Gastrocnemius medialis (tissue), 4 donors: ENCODE results near the gene TRMT61A. TPM values are rescaled to one million over a fixed set of nuclear protein-coding genes. Genes with fewer than 3 reads are reported as not detected.
A peak's percentile ranks its signal among the peaks of the same experiment; 100 is the strongest.

Experiments
- ATAC-seq, 2 donors: fragments of 150-250 bp; one replicate each; pipeline ENCODE4 v1.9.1; 2016
- DNase-seq, 2 donors: peaks; one replicate each; pipeline ENCODE4 v3.0.0-alpha.2; 2019
- H3K27ac ChIP-seq, 4 donors: fragments of 200-600 bp; sonication (generic); 1 replicate in 1 of 4; 2 replicates in 3 of 4; pipeline ENCODE4 v1.5.1; 2016 to 2018; ENCODE audit warnings: mild to moderate bottlenecking in 2 of 4, moderate library complexity in 1 of 4
- H3K27me3 ChIP-seq, 3 donors: fragments of 200-600 bp; sonication (generic) in 2 of 3; 1 replicate in 1 of 3; 2 replicates in 2 of 3; pipeline versions ENCODE4 v1.5.1 to v1.6.0; 2016 to 2019; ENCODE audit warnings: mild to moderate bottlenecking in 1 of 3, moderate library complexity in 1 of 3
- H3K36me3 ChIP-seq, 2 donors: fragments of 200-600 bp; sonication (generic) in 1 of 2; one replicate each; pipeline ENCODE4 v1.5.1; 2017 to 2018
- H3K4me1 ChIP-seq, 2 donors: fragments of 200-600 bp; sonication (generic) in 1 of 2; one replicate each; pipeline ENCODE4 v1.5.1; 2016 to 2017; ENCODE audit warnings: mild to moderate bottlenecking in 2 of 2
- H3K4me3 ChIP-seq, 4 donors: fragments of 200-600 bp; sonication (generic) in 3 of 4; 1 replicate in 1 of 4; 2 replicates in 3 of 4; pipeline ENCODE4 v1.5.1; 2016 to 2019; ENCODE audit warnings: mild to moderate bottlenecking in 2 of 4
- H3K9me3 ChIP-seq, 3 donors: fragments of 200-600 bp; sonication (generic) in 2 of 3; 1 replicate in 1 of 3; 2 replicates in 2 of 3; pipeline ENCODE4 v1.5.1; 2016 to 2019
- POLR2A ChIP-seq, 2 donors: fragments of 450-650 bp; IDR thresholded peaks; one replicate each; pipeline ENCODE4 v1.6.1; 2017; ENCODE audit warnings: antibody characterized with exemption in 2 of 2, mild to moderate bottlenecking in 2 of 2, moderate library complexity in 2 of 2
- in situ Hi-C, 4 donors: fragments of 200-750 bp; cut with MboI; loops; one replicate each; pipeline versions ENCODE4 v1.15.0 to v1.8.0; 2017; ENCODE audit warnings: low sequenced_read_pairs in 4 of 4
- intact Hi-C: fragments of 100-400 bp; cut with DNase I; formaldehyde crosslinking; loops from one replicate; pipeline ENCODE4 v1.15.1; 2023; ENCODE audit warnings: low total_unique reads
- total RNA-seq, 4 donors: library from RNA; depleted of rRNA; stranded (reverse); fragments of >200 nt; gene quantifications; one replicate each; pipeline versions ENCODE4 v1.1.0 to v1.2.3, GENCODE V29; 2016
- TF ChIP-seq, protein P1 (sequence below), 5 experiments: fragments of 450-650 bp in 3 of 5; fragments of 200-600 bp in 2 of 5; sonication (generic) in 2 of 5; IDR thresholded peaks in 4 of 5; conservative IDR thresholded peaks in 1 of 5; 1 replicate in 4 of 5; 2 replicates in 1 of 5; pipeline ENCODE4 v1.5.1; 2016 to 2019; ENCODE audit warnings: antibody characterized with exemption in 5 of 5, mild to moderate bottlenecking in 3 of 5, moderate library complexity in 3 of 5

TRMT61A gene
- total RNA-seq, 4 donors from 2014 or later = 8.3 to 11.0 (median 9.6) TPM

DNA sequence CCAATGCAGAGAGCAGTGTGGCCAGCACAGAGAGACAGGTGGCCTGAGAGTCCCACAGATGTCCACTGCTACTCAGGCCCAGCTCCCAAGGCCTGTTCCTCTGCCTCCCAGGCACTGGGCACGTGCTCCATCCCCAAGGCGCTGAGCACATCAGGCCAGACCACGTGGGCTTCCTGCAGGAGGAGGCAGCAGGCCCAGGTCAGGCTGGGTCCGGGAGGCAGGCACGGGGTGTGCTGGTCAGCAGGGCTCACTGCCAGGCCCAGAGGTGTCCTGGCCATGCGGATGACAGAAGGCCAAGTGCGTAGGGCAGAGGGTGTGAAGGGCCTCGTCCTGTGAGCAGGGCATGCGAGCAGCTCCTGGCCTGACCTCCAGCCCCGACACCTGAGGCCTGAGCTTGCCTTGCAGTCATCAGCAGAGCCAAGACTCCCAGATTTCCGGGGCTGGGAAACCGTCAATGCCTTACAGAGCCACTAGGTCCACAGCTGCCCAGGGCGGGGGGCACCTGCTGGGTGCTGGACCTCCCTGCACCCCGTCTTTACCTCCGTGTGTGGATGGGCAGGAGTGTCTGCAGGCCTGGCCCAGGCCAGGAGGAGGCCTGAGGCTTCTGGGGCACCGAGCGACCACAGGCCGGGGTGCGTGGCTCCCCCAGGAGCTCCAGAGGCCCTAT lies 14.9 kb downstream of the TRMT61A start:
- TF ChIP-seq, protein P1, sequence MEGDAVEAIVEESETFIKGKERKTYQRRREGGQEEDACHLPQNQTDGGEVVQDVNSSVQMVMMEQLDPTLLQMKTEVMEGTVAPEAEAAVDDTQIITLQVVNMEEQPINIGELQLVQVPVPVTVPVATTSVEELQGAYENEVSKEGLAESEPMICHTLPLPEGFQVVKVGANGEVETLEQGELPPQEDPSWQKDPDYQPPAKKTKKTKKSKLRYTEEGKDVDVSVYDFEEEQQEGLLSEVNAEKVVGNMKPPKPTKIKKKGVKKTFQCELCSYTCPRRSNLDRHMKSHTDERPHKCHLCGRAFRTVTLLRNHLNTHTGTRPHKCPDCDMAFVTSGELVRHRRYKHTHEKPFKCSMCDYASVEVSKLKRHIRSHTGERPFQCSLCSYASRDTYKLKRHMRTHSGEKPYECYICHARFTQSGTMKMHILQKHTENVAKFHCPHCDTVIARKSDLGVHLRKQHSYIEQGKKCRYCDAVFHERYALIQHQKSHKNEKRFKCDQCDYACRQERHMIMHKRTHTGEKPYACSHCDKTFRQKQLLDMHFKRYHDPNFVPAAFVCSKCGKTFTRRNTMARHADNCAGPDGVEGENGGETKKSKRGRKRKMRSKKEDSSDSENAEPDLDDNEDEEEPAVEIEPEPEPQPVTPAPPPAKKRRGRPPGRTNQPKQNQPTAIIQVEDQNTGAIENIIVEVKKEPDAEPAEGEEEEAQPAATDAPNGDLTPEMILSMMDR (IDR thresholded peaks at IDR 0.05 in 4 of 5, conservative IDR thresholded peaks at IDR 0.05 in 1 of 5) = no peak
- no peak for TF ChIP-seq POLR2A (IDR thresholded peaks at IDR 0.05)
- in situ Hi-C loops (no loop called here), intact Hi-C loops (no loop called here)
- Histone ChIP-seq H3K9me3 (no peaks in the 10 kb centered on the region), H3K27ac (peak overlapping the region in 3 of 4 donors; percentile 29 to 64 (median 57)), H3K27me3 (no peaks in the 10 kb centered on the region), H3K36me3 (no peaks in the 10 kb centered on the region), H3K4me3 (no peak overlapping the region), H3K4me1 (peaks cover 19 to 46% of the 10 kb centered on the region in 2 donors)
- DNase-seq = peak; percentile 51 to 79
- ATAC-seq = peak in 1 of 2 donors; percentile 37

DNA sequence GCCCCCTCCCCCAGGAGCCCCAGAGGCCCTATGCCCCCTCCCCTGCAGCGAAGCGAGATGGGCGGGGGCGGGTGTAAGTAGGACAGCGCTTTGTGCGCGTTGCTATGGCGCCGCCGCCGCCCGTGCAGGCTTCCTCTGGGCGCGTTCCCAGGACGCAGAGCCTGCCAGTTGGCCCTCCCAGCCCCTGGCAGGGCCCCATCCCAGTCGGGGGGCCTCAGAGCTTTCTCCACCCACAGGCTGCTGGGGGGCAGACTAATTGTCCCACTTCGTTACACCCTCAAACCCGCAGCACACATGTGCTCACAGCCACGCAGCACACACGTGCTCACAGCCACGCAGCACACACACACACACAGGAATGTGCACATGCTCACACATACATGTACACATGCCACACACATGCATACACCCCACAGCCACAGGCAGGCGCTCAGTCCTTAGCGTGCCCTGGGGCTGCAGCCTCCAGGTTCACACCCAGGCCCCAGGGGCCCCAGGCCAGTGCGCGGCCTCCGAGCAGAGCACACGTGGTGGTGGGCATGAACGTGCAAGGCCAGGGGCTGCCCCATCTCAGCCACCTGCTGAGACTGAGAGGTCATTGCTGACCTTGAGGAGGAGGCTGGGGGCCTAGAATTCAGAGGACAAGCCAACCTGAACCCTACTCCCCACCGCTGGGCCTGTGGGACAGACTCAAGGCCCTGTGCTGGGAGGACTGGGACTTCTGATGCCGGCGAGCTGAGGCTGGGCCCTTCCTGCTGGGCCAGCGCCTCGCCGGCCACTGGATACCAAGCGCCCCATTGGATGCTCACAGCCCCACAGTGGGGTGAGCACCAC lies 15.6 kb downstream of the TRMT61A start:
- H3K4me3 ChIP-seq = no peak overlapping the region
- no peak for DNase-seq
- intact Hi-C loops = loop anchor here (5.0 kb wide), 1 partner anchor 42 kb away; no protein-coding TSS in a partner anchor

DNA sequence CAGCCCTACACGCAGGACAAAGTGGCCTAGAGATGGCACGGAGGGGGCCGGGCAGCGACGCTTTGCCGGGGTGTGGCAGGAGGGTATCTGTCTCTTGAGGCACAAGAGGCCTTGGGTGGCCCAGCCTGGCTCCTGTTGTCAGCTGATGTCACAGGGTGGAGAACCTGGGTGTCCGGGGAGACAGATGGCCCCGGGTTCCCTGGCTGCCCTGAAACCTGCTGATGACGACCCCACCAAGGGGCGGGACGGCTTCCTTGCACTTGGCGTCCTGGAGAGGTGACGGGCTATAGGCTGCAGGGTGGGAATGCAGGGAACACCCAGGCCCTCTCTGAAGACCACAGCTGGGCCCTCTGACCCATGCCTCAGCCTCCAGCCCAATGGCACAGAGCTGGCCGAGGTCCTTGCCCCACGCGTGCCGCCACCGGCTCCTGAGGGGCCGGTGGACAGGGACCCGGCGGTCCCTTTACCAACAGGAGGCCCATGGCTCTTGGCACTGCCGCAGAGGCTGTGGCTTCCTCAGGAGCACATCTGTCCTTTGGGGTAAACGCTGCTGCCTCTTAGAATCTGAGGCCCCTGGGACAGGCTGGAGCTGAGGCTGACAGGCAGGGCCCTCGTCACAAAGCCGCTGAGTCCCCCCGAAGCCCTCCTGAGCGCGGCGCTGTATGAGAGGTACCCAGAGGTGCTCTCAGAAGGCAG lies 16.4 kb downstream of the TRMT61A start:
- intact Hi-C loops = loop anchor here (5.0 kb wide), 1 partner anchor 43 kb away; no protein-coding TSS in a partner anchor
- no peak overlapping the region for H3K27ac ChIP-seq
- no peaks in the 10 kb centered on the region for H3K36me3 ChIP-seq
- no peak overlapping the region for H3K4me3 ChIP-seq
- in situ Hi-C loops = no loop called here
- H3K4me1 ChIP-seq = peaks cover 13 to 49% of the 10 kb centered on the region in 2 donors
- ATAC-seq (no peak), DNase-seq (no peak)
- H3K27me3 ChIP-seq = no peaks in the 10 kb centered on the region
- no peaks in the 10 kb centered on the region for H3K9me3 ChIP-seq
- no peak for TF ChIP-seq POLR2A (IDR thresholded peaks at IDR 0.05)
- TF ChIP-seq, protein P1 (IDR thresholded peaks at IDR 0.05 in 4 of 5, conservative IDR thresholded peaks at IDR 0.05 in 1 of 5) = no peak

More for the DNA sequence above, 15.6 kb downstream of the TRMT61A start:
- H3K9me3 ChIP-seq = no peaks in the 10 kb centered on the region
- H3K36me3 ChIP-seq = no peaks in the 10 kb centered on the region
- TF ChIP-seq, protein P1 (IDR thresholded peaks at IDR 0.05 in 4 of 5, conservative IDR thresholded peaks at IDR 0.05 in 1 of 5) = no peak
- no peak for TF ChIP-seq POLR2A (IDR thresholded peaks at IDR 0.05)
- no peak for ATAC-seq
- H3K27me3 ChIP-seq = no peaks in the 10 kb centered on the region
- in situ Hi-C loops = no loop called here
- peak overlapping the region in 1 of 4 donors; percentile 23 for H3K27ac ChIP-seq
- peaks cover 15 to 46% of the 10 kb centered on the region in 2 donors for H3K4me1 ChIP-seq

DNA sequence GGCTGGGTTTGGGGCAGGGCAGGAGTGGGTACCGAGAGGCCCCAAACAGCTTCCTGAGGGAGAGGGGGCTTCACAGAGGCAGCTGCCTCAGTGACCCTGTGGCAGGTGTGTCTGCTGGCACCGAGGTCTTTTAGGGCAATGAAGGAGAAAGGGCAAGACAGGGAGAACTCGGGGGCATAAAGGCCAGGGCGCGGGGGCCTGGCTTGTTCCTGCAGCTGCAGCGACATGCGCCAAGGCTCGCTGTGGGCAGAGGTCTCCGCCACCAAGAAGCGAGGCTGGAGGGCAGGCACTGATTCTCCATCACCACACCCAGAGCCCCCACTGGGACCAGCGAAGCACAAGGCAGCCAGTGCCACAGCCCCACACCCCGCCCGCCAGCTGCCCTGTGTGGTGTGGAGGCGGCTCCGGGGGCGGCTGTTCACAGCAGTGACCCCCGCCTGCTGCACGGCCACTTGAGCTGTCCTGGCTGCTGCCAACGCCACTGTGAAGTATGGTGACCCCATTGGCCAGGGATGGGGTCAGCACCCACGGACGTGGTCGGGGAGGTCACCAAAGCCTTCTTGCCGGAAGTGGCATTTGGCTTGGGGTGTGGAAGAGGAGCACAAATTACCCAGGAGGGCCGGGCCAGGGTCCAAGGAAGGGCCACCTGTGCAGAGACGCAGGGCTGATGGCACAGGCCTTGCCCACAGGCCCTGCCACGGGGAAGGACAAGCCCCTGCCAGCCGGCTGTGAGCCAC lies 17.1 kb downstream of the TRMT61A start:
- no peaks in the 10 kb centered on the region for H3K9me3 ChIP-seq
- ATAC-seq (no peak), DNase-seq (no peak)
- in situ Hi-C loops (no loop called here), intact Hi-C loops (loop anchor here (1.0 to 5.0 kb wide), 2 partner anchors 28 to 44 kb away; no protein-coding TSS in a partner anchor)
- H3K27ac ChIP-seq = no peak overlapping the region
- no peaks in the 10 kb centered on the region for H3K36me3 ChIP-seq
- TF ChIP-seq, protein P1 (IDR thresholded peaks at IDR 0.05 in 4 of 5, conservative IDR thresholded peaks at IDR 0.05 in 1 of 5) = no peak
- no peak for TF ChIP-seq POLR2A (IDR thresholded peaks at IDR 0.05)
- no peak overlapping the region for H3K4me3 ChIP-seq
- H3K27me3 ChIP-seq = no peaks in the 10 kb centered on the region
- peaks cover 7 to 50% of the 10 kb centered on the region in 2 donors for H3K4me1 ChIP-seq
